ENCODE measurements around the gene AHRR. TPM values are rescaled to one million over a fixed set of nuclear protein-coding genes. Genes with fewer than 3 reads are reported as not detected.
A peak's percentile ranks its signal among the peaks of the same experiment; 100 is the strongest.
"Not testable (repeated sequence)": the region's sequence is repeated elsewhere in the genome, so short reads cannot be mapped to it uniquely, and the experiment has no call there.

The AHRR gene
- total RNA-seq, 2 experiments from 2014 or later, result 28.3 to 34.9 TPM

- Mint-ChIP-seq H3K27ac (peak overlapping the region; percentile 37), H3K4me1 (peaks cover 34% of the 10 kb centered on the region), H3K4me3 (peak overlapping the region; percentile 44)
- CTCF ChIA-PET; H3K27me3 Mint-ChIP-seq; H3K36me3 Mint-ChIP-seq (ENCODE audit: low read depth); DNase-seq; H3K9me3 Mint-ChIP-seq; POLR2A ChIA-PET: not testable (repeated sequence)
Observed at GRCh38 chr5:297448-297847, 24.1 kb upstream of the AHRR start.

- H3K9me3 Mint-ChIP-seq; DNase-seq; H3K27ac Mint-ChIP-seq; H3K27me3 Mint-ChIP-seq; H3K36me3 Mint-ChIP-seq (ENCODE audit: low read depth); H3K4me3 Mint-ChIP-seq; POLR2A ChIA-PET: not testable (repeated sequence)
- CTCF ChIA-PET, result interaction anchor here (0.6 to 1.3 kb wide), 2 partner anchors 10 to 15 kb away, joined by 3 read pairs; no protein-coding TSS in a partner anchor
- H3K4me1 Mint-ChIP-seq, result peaks cover 36% of the 10 kb centered on the region
Observed at GRCh38 chr5:297991-298736, 23.4 kb upstream of the AHRR start.

- peaks cover 40% of the 10 kb centered on the region for H3K4me1 Mint-ChIP-seq
- no peak overlapping the region for H3K27ac Mint-ChIP-seq
- ChIA-PET CTCF (interaction anchor here (0.6 to 1.3 kb wide), 2 partner anchors 10 to 14 kb away, joined by 3 read pairs; no protein-coding TSS in a partner anchor), POLR2A (no interaction called here)
- H3K4me3 Mint-ChIP-seq, result no peak overlapping the region
- no peaks in the 10 kb centered on the region for H3K9me3 Mint-ChIP-seq
- no peak for DNase-seq
- no peaks in the 10 kb centered on the region for H3K27me3 Mint-ChIP-seq
- peaks cover 3% of the 10 kb centered on the region for H3K36me3 Mint-ChIP-seq (ENCODE audit: low read depth)
Observed at GRCh38 chr5:298737-299125, 22.8 kb upstream of the AHRR start.

GRCh38 chr5:299921-300320 is 21.6 kb upstream of the AHRR start:
- CTCF ChIA-PET; H3K27ac Mint-ChIP-seq; H3K27me3 Mint-ChIP-seq; DNase-seq; H3K4me3 Mint-ChIP-seq; H3K36me3 Mint-ChIP-seq (ENCODE audit: low read depth); H3K9me3 Mint-ChIP-seq; POLR2A ChIA-PET: not testable (repeated sequence)
- H3K4me1 Mint-ChIP-seq, result peaks cover 40% of the 10 kb centered on the region

- H3K4me3 Mint-ChIP-seq; POLR2A ChIA-PET; H3K36me3 Mint-ChIP-seq (ENCODE audit: low read depth); H3K27me3 Mint-ChIP-seq; CTCF ChIA-PET; DNase-seq; H3K9me3 Mint-ChIP-seq; H3K27ac Mint-ChIP-seq: not testable (repeated sequence)
- H3K4me1 Mint-ChIP-seq, result peaks cover 39% of the 10 kb centered on the region
Observed at GRCh38 chr5:300691-301435, 20.7 kb upstream of the AHRR start.

DNA sequence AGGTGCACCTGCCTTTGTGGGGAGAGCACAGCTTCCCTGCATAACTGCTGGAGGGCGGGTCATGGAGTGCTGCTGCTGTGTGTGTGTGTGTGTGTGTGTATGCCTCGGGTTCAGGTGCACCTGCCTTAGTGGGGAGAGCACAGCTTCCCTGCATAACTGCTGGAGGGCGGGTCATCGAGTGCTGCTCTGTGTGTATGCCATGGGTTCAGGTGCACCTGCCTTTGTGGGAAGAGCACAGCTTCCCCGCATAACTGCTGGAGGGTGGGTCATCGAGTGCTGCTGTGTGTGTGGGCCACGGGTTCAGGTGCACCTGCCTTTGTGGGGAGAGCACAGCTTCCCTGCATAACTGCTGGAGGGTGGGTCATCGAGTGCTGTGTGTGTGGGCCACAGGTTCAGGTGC is 19.1 kb upstream of the AHRR start:
- H3K4me3 Mint-ChIP-seq; POLR2A ChIA-PET; H3K27ac Mint-ChIP-seq; H3K36me3 Mint-ChIP-seq (ENCODE audit: low read depth); DNase-seq; H3K27me3 Mint-ChIP-seq; H3K9me3 Mint-ChIP-seq: not testable (repeated sequence)
- peaks cover 23% of the 10 kb centered on the region for H3K4me1 Mint-ChIP-seq
- CTCF ChIA-PET, result interaction anchor here (0.8 to 1.3 kb wide), 2 partner anchors 9 to 17 kb away, joined by 4 read pairs; no protein-coding TSS in a partner anchor

DNA sequence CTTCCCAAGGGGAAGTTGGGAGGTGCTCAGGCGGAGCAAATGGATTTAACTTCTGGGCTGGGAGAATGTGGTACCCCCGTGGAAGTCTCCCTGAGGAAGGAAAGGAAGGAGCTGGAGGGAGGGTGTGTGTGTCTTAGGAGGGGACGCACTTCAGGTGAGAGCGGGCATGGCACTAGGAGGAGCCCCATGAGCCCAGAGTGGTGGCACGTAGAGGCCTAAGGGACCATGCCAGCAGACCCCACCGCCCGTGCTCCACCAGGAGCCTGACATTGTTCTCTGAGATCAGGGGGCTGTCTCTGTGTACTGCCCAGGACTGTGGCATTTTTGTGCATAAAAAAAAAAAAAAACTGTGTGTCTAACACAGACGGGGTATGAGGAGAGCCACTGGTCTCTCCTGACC is 18.5 kb upstream of the AHRR start:
- no peak overlapping the region for H3K27ac Mint-ChIP-seq
- DNase-seq, result no peak
- H3K4me3 Mint-ChIP-seq, result no peak overlapping the region
- H3K36me3 Mint-ChIP-seq (ENCODE audit: low read depth), result peaks cover 8% of the 10 kb centered on the region
- no peaks in the 10 kb centered on the region for H3K27me3 Mint-ChIP-seq
- POLR2A ChIA-PET, result no interaction called here
- CTCF ChIA-PET, result interaction anchor here (1.3 kb wide), 1 partner anchor 8 kb away, joined by 4 read pairs; no protein-coding TSS in a partner anchor
- no peaks in the 10 kb centered on the region for H3K9me3 Mint-ChIP-seq
- H3K4me1 Mint-ChIP-seq, result peaks cover 20% of the 10 kb centered on the region

DNA sequence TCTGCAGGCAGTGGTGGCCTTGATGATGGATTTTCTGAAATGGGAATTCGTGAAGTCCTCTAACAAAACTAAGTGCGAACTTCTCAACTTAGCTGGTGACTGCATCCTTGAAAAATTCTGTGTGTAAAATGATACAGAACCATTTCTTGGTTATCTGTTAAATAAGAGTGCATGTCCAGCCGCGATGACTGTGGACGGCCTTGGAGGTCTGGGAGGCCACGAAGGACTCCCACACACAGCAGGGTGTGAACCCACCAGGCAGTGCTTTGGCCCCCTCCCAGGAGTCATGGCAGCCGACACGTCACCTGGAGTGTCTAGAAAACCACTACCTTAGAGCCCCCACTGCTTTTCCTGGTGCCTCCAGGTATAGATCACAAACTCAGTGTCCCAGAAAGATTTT is 17.8 kb upstream of the AHRR start:
- H3K9me3 Mint-ChIP-seq; CTCF ChIA-PET; H3K27ac Mint-ChIP-seq; DNase-seq; POLR2A ChIA-PET; H3K4me3 Mint-ChIP-seq; H3K36me3 Mint-ChIP-seq (ENCODE audit: low read depth); H3K27me3 Mint-ChIP-seq: not testable (repeated sequence)
- H3K4me1 Mint-ChIP-seq, result peaks cover 20% of the 10 kb centered on the region

DNA sequence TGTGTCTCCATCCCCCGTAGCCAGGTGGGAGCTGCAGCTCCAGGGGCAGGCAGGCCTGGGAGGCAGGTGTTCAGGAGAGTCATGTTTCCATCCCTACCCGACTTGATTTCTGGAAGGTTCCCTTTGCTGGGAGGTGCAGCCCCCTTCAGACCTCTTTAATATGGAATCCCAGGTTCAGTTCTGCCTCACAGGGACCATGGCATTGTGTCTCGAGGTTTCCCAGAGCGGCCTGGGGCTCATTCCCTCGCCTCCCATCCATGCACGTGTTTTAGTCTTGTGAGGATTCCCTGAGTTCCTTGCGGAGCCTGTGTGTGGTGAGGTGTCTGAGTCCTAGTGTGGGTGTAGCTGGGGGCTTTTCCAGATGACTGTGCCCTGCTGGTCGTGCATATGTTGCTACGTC is 16.5 kb upstream of the AHRR start:
- Mint-ChIP-seq H3K4me3 (no peak overlapping the region), H3K27me3 (no peaks in the 10 kb centered on the region), H3K36me3 (ENCODE audit: low read depth) (peaks cover 8% of the 10 kb centered on the region), H3K9me3 (no peaks in the 10 kb centered on the region), H3K27ac (peak overlapping the region; percentile 4), H3K4me1 (peaks cover 17% of the 10 kb centered on the region)
- ChIA-PET CTCF (interaction anchor here (1.1 kb wide), 1 partner anchor 19 kb away, joined by 4 read pairs; no protein-coding TSS in a partner anchor), POLR2A (no interaction called here)
- DNase-seq, result no peak

GRCh38 chr5:305459-305858 is 16.1 kb upstream of the AHRR start:
- Mint-ChIP-seq H3K27ac (peak overlapping the region; percentile 4), H3K4me3 (no peak overlapping the region), H3K27me3 (no peaks in the 10 kb centered on the region), H3K36me3 (ENCODE audit: low read depth) (peaks cover 8% of the 10 kb centered on the region), H3K9me3 (no peaks in the 10 kb centered on the region), H3K4me1 (peaks cover 17% of the 10 kb centered on the region)
- ChIA-PET POLR2A (no interaction called here), CTCF (interaction anchor here (1.1 kb wide), 1 partner anchor 19 kb away, joined by 4 read pairs; no protein-coding TSS in a partner anchor)
- DNase-seq, result no peak

GRCh38 chr5:306011-306805 is 15.3 kb upstream of the AHRR start:
- Mint-ChIP-seq H3K4me1 (peaks cover 14% of the 10 kb centered on the region), H3K27ac (no peak overlapping the region), H3K27me3 (no peaks in the 10 kb centered on the region), H3K9me3 (no peaks in the 10 kb centered on the region), H3K4me3 (no peak overlapping the region), H3K36me3 (ENCODE audit: low read depth) (peaks cover 8% of the 10 kb centered on the region)
- no peak for DNase-seq
- CTCF ChIA-PET, result interaction anchor here (0.6 to 1.1 kb wide), 2 partner anchors 20 to 308 kb away, joined by 3 to 4 read pairs; no protein-coding TSS in a partner anchor
- POLR2A ChIA-PET, result no interaction called here

DNA sequence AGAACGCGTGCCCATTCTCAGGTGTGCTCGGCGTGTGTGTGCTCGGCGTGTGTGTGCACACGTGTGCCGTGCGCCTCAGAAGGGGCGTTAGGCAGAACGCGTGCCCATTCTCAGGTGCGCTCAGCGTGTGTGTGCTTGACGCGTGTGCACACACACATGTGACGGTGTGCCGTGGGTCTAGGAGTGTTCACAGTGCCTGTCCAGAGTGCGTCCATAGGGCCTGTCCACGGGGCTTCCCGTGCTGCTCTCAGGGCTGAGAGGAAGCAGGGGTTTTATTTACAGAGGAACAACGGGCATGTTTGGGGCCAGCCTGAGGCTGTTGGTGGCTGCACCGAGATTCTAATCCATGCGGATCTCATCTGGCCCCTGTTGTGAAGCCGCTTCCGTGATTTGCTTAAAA is 14.2 kb upstream of the AHRR start:
- DNase-seq, result no peak
- no peaks in the 10 kb centered on the region for H3K9me3 Mint-ChIP-seq
- POLR2A ChIA-PET, result no interaction called here
- H3K4me3 Mint-ChIP-seq, result no peak overlapping the region
- H3K27me3 Mint-ChIP-seq, result no peaks in the 10 kb centered on the region
- H3K4me1 Mint-ChIP-seq, result peaks cover 6% of the 10 kb centered on the region
- CTCF ChIA-PET, result no interaction called here
- peaks cover 10% of the 10 kb centered on the region for H3K36me3 Mint-ChIP-seq (ENCODE audit: low read depth)
- H3K27ac Mint-ChIP-seq, result no peak overlapping the region
